HL-60 (cell line): Measurements from ENCODE around the gene DAPK1.

Experiments used
- DNase-seq, 2 experiments: peaks; one replicate each; pipeline ENCODE4 v3.0.0-alpha.2; 2010 to 2020; ENCODE audit warnings: low read depth in 1 of 2, low spot score in 1 of 2
- H3K27ac ChIP-seq: fragments of 250-450 bp; sonication (Bioruptor Pico); replicated peaks from 2 replicates; pipeline ENCODE4 v1.5.1; 2020; ENCODE audit warnings: mild to moderate bottlenecking, moderate library complexity
- H3K27me3 ChIP-seq: fragments of 250-450 bp; sonication (Bioruptor Pico); 2 replicates; pipeline ENCODE4 v1.5.1; 2021; ENCODE audit warnings: mild to moderate bottlenecking, moderate library complexity; ENCODE audit not compliant: insufficient read depth, poor library complexity, severe bottlenecking
- H3K4me3 ChIP-seq: replicated peaks from 2 replicates; pipeline ENCODE4 v1.5.1; 2011; ENCODE audit warnings: mild to moderate bottlenecking, control low read depth, low read length; ENCODE audit not compliant: insufficient read depth
- GABPA ChIP-seq: IDR thresholded peaks from 2 replicates; pipeline ENCODE4 v1.6.1; 2012; ENCODE audit warnings: low read depth
- POLR2AphosphoS5 ChIP-seq: IDR thresholded peaks from 2 replicates; pipeline ENCODE4 v1.6.1; 2012; ENCODE audit warnings: low read depth
- REST ChIP-seq: IDR thresholded peaks from 2 replicates; pipeline ENCODE4 v1.6.1; 2012; ENCODE audit warnings: low read depth; ENCODE audit not compliant: insufficient replicate concordance
- SPI1 ChIP-seq: IDR thresholded peaks from 2 replicates; pipeline ENCODE4 v1.6.1; 2012; ENCODE audit warnings: low read depth, mild to moderate bottlenecking, borderline replicate concordance
- TF ChIP-seq, protein P1 (sequence below): IDR thresholded peaks from one replicate; pipeline ENCODE4 v1.5.1; 2011; ENCODE audit warnings: low read length, control low read depth, inconsistent platforms; ENCODE audit not compliant: insufficient read depth

DAPK1 gene

DNA sequence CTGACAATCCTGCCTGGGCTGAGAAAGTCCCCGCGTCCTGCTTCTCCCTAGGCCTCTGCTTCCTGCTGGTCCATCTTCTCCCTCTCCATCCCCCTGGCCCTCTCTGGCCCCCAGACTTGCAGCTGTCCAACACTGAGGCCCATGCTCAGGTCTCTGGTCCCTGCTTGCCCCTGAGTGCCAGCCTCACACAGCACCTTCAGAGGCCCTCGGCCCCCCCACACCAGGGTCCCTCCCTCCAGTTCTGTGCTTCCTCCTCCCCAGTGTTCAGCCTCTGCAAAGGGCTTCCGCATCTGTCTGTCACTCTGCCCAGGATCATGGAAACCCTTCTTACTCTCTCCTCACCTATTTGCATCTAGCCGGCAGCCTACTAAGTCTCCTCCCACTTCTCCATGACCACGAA is 165.9 kb downstream of the DAPK1 start:
- TF ChIP-seq, protein P1, sequence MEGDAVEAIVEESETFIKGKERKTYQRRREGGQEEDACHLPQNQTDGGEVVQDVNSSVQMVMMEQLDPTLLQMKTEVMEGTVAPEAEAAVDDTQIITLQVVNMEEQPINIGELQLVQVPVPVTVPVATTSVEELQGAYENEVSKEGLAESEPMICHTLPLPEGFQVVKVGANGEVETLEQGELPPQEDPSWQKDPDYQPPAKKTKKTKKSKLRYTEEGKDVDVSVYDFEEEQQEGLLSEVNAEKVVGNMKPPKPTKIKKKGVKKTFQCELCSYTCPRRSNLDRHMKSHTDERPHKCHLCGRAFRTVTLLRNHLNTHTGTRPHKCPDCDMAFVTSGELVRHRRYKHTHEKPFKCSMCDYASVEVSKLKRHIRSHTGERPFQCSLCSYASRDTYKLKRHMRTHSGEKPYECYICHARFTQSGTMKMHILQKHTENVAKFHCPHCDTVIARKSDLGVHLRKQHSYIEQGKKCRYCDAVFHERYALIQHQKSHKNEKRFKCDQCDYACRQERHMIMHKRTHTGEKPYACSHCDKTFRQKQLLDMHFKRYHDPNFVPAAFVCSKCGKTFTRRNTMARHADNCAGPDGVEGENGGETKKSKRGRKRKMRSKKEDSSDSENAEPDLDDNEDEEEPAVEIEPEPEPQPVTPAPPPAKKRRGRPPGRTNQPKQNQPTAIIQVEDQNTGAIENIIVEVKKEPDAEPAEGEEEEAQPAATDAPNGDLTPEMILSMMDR, result no peak
- TF ChIP-seq SPI1 (no peak), REST (no peak), POLR2AphosphoS5 (no peak), GABPA (no peak)
- no peaks in the 10 kb centered on the region for H3K27me3 ChIP-seq
- DNase-seq, result no peak
- H3K27ac ChIP-seq, result no peak overlapping the region
- H3K4me3 ChIP-seq, result no peak overlapping the region

DNA sequence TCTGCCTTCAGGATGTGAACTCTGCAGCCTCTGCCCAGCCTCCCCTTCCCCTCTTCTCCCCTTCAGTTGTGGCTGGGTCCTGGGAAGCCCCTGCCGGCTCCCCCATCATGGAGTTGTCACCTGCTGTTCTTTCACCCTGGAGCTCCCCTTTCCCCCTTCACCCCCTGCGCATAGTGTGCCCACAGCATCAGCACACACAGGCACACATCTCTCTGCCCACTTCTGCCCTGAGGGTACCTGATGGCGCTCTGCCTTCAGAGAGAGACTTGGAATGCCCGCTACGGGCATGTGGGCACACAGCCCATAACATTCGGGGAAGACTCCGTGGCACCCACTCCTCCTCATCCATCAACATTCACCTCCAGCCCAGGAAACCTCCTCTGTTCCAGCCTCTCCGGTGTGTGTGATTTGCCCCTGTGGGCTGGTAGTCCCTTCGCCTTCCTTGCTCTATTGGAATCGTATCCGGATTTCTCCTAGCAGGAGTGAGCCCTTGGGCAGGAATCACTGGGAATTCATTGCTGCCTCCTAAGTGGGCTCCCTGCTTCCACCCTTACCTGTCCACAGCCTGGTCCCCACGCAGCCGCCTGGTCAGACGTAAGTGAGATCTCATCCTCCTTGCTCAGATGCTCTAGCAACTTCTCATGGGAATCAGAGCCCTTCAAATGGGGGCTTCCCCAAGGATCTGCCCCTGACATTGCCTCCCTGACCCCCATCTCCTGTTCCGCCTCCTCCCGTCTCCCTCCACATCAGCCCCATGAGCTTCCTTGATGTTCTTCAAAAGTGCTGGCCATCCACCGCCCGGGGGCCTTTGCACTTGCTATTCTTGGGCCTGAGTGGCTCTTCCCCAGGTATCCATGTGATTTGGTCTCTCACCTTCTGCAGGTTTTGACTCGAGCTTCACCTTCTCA is 166.7 kb downstream of the DAPK1 start:
- Histone ChIP-seq H3K27ac (no peak overlapping the region), H3K4me3 (no peak overlapping the region), H3K27me3 (no peaks in the 10 kb centered on the region)
- TF ChIP-seq, protein P1, result no peak
- TF ChIP-seq REST, result no peak
- no peak for TF ChIP-seq POLR2AphosphoS5
- TF ChIP-seq SPI1, result no peak
- TF ChIP-seq GABPA, result no peak
- no peak for DNase-seq

DNA sequence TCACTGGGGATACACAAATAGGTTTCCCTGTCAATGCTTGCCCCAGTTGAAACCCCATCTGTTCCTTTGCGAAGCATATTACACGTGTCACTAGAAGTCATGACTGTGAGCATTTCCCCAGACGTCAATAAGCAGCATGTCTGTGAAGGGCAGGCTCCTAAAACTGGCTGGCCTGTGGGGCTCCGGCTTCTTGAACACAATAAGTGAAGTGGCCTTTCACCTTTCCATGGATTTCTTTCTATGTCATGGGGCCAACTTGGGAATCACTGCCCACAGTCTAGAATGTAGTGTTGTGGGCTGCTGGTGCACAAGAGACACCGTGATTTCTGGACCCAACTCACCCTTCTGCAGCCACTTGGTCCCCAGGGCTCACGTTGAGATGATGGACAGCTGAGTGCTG is 167.8 kb downstream of the DAPK1 start:
- Histone ChIP-seq H3K27me3 (no peaks in the 10 kb centered on the region), H3K4me3 (no peak overlapping the region), H3K27ac (no peak overlapping the region)
- no peak for DNase-seq
- TF ChIP-seq, protein P1, result no peak
- no peak for TF ChIP-seq SPI1
- no peak for TF ChIP-seq POLR2AphosphoS5
- no peak for TF ChIP-seq REST
- TF ChIP-seq GABPA, result no peak
